Ovary (tissue), 3 donors: Measurements from ENCODE around the gene INTS11.
"Not testable (repeated sequence)": the region's sequence is repeated elsewhere in the genome, so short reads cannot be mapped to it uniquely, and the experiment has no call there.

Experiments used
- EP300 ChIP-seq: sonication (generic); formaldehyde crosslinking; IDR thresholded peaks from one replicate; pipeline ENCODE4 v1.6.1; 2017; ENCODE audit warnings: antibody characterized with exemption
- POLR2A ChIP-seq: fragments of 450-650 bp; IDR thresholded peaks from one replicate; pipeline ENCODE4 v1.6.1; 2017; ENCODE audit warnings: antibody characterized with exemption, mild to moderate bottlenecking, moderate library complexity
- TF ChIP-seq, protein P1 (sequence below), 3 donors: fragments of 450-650 bp in 2 of 3; fragments of 200-600 bp in 1 of 3; IDR thresholded peaks; one replicate each; pipeline versions ENCODE4 v1.5.1 to v1.8.0; 2016 to 2022; ENCODE audit warnings: antibody characterized with exemption in 3 of 3, mild to moderate bottlenecking in 1 of 3
- donor health status: DM: no; HTN: no; CAD: no.

DNA sequence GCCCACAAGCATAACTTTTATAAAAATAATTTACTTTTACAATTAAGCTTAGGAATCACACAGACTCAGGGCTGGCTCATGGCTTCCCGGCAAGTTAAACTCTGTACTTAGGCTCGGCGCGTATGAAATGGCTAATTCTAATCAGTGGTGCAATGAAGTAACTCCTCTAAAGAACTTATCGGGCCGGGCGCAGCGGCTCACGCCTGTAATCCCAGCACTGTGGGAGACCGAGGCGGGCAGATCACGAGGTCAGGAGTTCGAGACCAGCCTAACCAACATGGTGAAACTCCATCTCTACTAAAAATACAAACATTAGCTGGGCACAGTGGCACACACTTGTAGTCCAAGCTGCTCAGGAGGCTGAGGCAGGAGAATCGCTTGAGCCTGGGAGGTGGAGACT, 45.6 kb upstream of the INTS11 start:
- TF ChIP-seq EP300, POLR2A: not testable (repeated sequence)
- TF ChIP-seq, protein P1, sequence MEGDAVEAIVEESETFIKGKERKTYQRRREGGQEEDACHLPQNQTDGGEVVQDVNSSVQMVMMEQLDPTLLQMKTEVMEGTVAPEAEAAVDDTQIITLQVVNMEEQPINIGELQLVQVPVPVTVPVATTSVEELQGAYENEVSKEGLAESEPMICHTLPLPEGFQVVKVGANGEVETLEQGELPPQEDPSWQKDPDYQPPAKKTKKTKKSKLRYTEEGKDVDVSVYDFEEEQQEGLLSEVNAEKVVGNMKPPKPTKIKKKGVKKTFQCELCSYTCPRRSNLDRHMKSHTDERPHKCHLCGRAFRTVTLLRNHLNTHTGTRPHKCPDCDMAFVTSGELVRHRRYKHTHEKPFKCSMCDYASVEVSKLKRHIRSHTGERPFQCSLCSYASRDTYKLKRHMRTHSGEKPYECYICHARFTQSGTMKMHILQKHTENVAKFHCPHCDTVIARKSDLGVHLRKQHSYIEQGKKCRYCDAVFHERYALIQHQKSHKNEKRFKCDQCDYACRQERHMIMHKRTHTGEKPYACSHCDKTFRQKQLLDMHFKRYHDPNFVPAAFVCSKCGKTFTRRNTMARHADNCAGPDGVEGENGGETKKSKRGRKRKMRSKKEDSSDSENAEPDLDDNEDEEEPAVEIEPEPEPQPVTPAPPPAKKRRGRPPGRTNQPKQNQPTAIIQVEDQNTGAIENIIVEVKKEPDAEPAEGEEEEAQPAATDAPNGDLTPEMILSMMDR (IDR thresholded peaks at IDR 0.05) = not testable (repeated sequence)
